ENCODE data around the gene TMOD1.
"Not testable (repeated sequence)": the region's sequence is repeated elsewhere in the genome, so short reads cannot be mapped to it uniquely, and the experiment has no call there.

Gene TMOD1

GRCh38 chr9:97579914-97580313 lies 78.4 kb downstream of the TMOD1 start:
- no peak overlapping the region for H3K27ac Mint-ChIP-seq
- H3K4me1 Mint-ChIP-seq, result no peaks in the 10 kb centered on the region
- no peaks in the 10 kb centered on the region for H3K36me3 Mint-ChIP-seq (ENCODE audit: low read depth)
- TF ChIP-seq CTCF (IDR thresholded peaks at IDR 0.05; ENCODE audit: unreplicated experiment in 3 of 3), result no peak
- no peak overlapping the region for H3K4me3 Mint-ChIP-seq
- H3K27me3 Mint-ChIP-seq (ENCODE audit: low read depth), result peaks cover 9% of the 10 kb centered on the region
- peaks cover 5% of the 10 kb centered on the region for H3K9me3 Mint-ChIP-seq

- not testable (repeated sequence) for H3K4me1 Mint-ChIP-seq; H3K4me3 Mint-ChIP-seq; H3K27me3 Mint-ChIP-seq (ENCODE audit: low read depth); H3K27ac Mint-ChIP-seq; H3K36me3 Mint-ChIP-seq (ENCODE audit: low read depth); H3K9me3 Mint-ChIP-seq
Observed at GRCh38 chr9:97581590-97581989, 80.1 kb downstream of the TMOD1 start.

DNA sequence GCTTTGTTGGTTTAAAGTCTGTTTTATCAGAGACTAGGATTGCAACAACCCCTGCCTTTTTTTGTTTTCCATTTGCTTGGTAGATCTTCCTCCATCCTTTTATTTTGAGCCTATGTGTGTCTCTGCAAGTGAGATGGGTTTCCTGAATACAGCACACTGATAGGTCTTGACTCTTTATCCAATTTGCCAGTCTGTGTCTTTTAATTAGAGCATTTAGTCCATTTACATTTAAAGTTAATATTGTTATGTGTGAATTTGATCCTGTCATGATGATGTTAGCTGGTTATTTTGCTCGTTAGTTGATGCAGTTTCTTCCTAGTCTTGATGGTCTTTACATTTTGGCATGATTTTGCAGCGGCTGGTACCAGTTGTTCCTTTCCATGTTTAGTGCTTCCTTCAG lies 83.3 kb downstream of the TMOD1 start:
- not testable (repeated sequence) for H3K36me3 Mint-ChIP-seq (ENCODE audit: low read depth); H3K9me3 Mint-ChIP-seq; H3K4me3 Mint-ChIP-seq; H3K27me3 Mint-ChIP-seq (ENCODE audit: low read depth); H3K4me1 Mint-ChIP-seq; H3K27ac Mint-ChIP-seq

DNA sequence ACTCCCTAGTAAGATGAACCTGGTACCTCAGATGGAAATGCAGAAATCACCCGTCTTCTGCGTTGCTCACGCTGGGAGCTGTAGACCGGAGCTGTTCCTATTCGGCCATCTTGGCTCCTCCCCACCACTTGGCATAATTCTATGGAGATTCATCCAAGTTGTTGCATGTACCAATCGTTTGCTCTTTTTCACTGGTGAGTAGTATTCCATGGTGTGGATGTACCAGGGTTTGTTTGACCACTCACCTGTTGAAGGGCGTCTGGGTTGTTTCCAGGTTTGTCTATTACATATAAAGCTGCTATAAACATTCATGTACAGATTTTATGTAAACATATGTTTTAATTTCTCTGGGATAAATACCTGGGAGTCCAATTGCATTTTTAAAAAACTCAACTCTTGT lies 85.4 kb downstream of the TMOD1 start:
- H3K36me3 Mint-ChIP-seq (ENCODE audit: low read depth); H3K9me3 Mint-ChIP-seq; H3K4me3 Mint-ChIP-seq; H3K27ac Mint-ChIP-seq; H3K27me3 Mint-ChIP-seq (ENCODE audit: low read depth); H3K4me1 Mint-ChIP-seq: not testable (repeated sequence)

GRCh38 chr9:97591535-97591934 lies 90.1 kb downstream of the TMOD1 start:
- Mint-ChIP-seq H3K36me3 (ENCODE audit: low read depth) (no peaks in the 10 kb centered on the region), H3K27me3 (ENCODE audit: low read depth) (no peaks in the 10 kb centered on the region), H3K4me3 (no peak overlapping the region), H3K9me3 (peaks cover 7% of the 10 kb centered on the region), H3K27ac (no peak overlapping the region), H3K4me1 (no peaks in the 10 kb centered on the region)
- no peak for TF ChIP-seq CTCF (IDR thresholded peaks at IDR 0.05; ENCODE audit: unreplicated experiment in 3 of 3)

DNA sequence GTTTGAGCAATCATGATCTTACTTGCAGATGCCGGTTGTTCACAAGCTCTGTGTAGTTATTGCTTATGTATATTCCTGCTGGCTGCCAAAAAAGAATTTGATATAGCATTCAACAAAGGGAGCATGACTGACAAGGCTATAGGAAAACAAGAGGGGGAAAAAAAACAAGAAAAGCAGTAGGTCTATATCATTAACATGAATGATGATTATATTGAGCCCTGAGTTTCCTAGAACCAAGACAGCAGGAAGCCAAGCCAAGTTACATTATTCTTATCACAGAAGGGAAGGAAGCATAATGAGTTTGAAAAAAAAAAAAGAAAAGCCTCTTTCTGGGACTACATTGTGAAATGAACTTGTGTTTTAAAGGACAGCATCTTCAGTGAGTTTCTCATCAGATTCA lies 90.7 kb downstream of the TMOD1 start:
- no peak for TF ChIP-seq CTCF (IDR thresholded peaks at IDR 0.05; ENCODE audit: unreplicated experiment in 3 of 3)
- Mint-ChIP-seq H3K4me1 (no peaks in the 10 kb centered on the region), H3K36me3 (ENCODE audit: low read depth) (no peaks in the 10 kb centered on the region), H3K27me3 (ENCODE audit: low read depth) (no peaks in the 10 kb centered on the region), H3K27ac (no peak overlapping the region), H3K9me3 (peaks cover 7% of the 10 kb centered on the region), H3K4me3 (no peak overlapping the region)

GRCh38 chr9:97593960-97594359 lies 92.5 kb downstream of the TMOD1 start:
- H3K27me3 Mint-ChIP-seq (ENCODE audit: low read depth), result no peaks in the 10 kb centered on the region
- no peaks in the 10 kb centered on the region for H3K9me3 Mint-ChIP-seq
- no peak overlapping the region for H3K27ac Mint-ChIP-seq
- no peak overlapping the region for H3K4me3 Mint-ChIP-seq
- no peaks in the 10 kb centered on the region for H3K36me3 Mint-ChIP-seq (ENCODE audit: low read depth)
- H3K4me1 Mint-ChIP-seq, result peaks cover 4% of the 10 kb centered on the region
- TF ChIP-seq CTCF (IDR thresholded peaks at IDR 0.05; ENCODE audit: unreplicated experiment in 3 of 3), result no peak

- no peaks in the 10 kb centered on the region for H3K27me3 Mint-ChIP-seq (ENCODE audit: low read depth)
- TF ChIP-seq CTCF (IDR thresholded peaks at IDR 0.05; ENCODE audit: unreplicated experiment in 3 of 3), result no peak
- no peak overlapping the region for H3K27ac Mint-ChIP-seq
- no peak overlapping the region for H3K4me3 Mint-ChIP-seq
- no peaks in the 10 kb centered on the region for H3K9me3 Mint-ChIP-seq
- H3K36me3 Mint-ChIP-seq (ENCODE audit: low read depth), result no peaks in the 10 kb centered on the region
- peaks cover 4% of the 10 kb centered on the region for H3K4me1 Mint-ChIP-seq
Observed at GRCh38 chr9:97594381-97594921, 93.0 kb downstream of the TMOD1 start.

All from nephron (organoid).